Measurements from ENCODE around the gene RNF8.

DNA sequence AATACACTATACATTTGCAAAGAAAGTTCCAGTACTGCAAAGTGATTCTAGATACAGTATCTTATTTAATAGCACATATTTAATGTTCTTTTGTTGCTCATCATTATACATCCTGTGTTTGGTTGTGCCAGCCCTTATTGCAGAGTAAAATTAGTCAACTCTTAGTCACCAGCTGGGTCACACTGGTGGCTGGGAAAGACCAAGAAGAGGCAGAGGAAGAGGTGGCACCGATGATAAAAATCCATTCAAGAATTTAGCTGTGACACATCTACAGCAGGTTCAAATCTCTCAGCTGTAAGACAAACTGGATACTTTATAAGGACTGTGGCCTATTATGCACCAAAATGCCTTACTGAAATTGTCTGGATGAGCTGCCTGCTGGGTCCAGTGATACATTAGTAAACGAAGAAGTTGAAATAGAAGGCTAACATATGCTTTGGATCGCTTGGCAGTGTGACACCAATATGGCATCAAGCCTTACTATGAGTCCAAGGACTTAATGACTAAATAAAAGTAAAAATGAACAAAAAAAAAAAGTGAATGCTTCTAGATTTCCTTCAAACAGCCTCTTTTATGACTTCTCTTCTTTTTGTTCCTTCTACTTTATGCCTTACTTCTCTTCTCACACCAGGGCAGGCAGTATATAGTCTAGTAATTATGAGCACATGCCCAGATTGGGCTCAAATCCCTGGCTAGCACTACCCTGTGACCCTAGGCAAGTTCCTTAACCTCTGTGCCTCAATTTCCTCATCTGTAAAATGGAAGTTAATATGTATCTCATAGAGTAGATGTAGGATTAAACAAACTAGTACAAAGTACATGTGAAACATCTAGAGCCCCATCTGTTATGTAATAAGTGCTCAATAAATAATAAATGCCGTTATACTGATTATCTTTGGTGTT, 29.4 kb upstream of the RNF8 start:
- TF ChIP-seq, protein P1, sequence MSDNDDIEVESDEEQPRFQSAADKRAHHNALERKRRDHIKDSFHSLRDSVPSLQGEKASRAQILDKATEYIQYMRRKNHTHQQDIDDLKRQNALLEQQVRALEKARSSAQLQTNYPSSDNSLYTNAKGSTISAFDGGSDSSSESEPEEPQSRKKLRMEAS (CRISPR knock-in tag; IDR thresholded peaks at IDR 0.05), result no peak
- TF ChIP-seq, protein P2, sequence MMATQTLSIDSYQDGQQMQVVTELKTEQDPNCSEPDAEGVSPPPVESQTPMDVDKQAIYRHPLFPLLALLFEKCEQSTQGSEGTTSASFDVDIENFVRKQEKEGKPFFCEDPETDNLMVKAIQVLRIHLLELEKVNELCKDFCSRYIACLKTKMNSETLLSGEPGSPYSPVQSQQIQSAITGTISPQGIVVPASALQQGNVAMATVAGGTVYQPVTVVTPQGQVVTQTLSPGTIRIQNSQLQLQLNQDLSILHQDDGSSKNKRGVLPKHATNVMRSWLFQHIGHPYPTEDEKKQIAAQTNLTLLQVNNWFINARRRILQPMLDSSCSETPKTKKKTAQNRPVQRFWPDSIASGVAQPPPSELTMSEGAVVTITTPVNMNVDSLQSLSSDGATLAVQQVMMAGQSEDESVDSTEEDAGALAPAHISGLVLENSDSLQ (IDR thresholded peaks at IDR 0.05), result no peak
- TF ChIP-seq POLR2G (IDR thresholded peaks at IDR 0.05; ENCODE audit: low read depth, low read length) (no peak), IRF1 (CRISPR knock-in tag; IDR thresholded peaks at IDR 0.05; ENCODE audit: borderline replicate concordance) (no peak), ETV5 (CRISPR knock-in tag; IDR thresholded peaks at IDR 0.05; ENCODE audit: low read depth) (no peak), PYGO2 (tag; IDR thresholded peaks at IDR 0.05) (no peak)
- TF ChIP-seq, protein P3, sequence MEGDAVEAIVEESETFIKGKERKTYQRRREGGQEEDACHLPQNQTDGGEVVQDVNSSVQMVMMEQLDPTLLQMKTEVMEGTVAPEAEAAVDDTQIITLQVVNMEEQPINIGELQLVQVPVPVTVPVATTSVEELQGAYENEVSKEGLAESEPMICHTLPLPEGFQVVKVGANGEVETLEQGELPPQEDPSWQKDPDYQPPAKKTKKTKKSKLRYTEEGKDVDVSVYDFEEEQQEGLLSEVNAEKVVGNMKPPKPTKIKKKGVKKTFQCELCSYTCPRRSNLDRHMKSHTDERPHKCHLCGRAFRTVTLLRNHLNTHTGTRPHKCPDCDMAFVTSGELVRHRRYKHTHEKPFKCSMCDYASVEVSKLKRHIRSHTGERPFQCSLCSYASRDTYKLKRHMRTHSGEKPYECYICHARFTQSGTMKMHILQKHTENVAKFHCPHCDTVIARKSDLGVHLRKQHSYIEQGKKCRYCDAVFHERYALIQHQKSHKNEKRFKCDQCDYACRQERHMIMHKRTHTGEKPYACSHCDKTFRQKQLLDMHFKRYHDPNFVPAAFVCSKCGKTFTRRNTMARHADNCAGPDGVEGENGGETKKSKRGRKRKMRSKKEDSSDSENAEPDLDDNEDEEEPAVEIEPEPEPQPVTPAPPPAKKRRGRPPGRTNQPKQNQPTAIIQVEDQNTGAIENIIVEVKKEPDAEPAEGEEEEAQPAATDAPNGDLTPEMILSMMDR (IDR thresholded peaks at IDR 0.05 in 2 of 3, conservative IDR thresholded peaks at IDR 0.05 in 1 of 3; ENCODE audit: insufficient read depth in 2 of 3, low read depth in 1 of 3, low read length in 3 of 3), result no peak
